ENCODE results near the gene PDE6G. TPM values are rescaled to one million over a fixed set of nuclear protein-coding genes. Genes with fewer than 3 reads are reported as not detected.

The PDE6G gene
- total and polyA plus RNA-seq, 8 donors = 0.85 to 2.6 (median 1.5) TPM; not detected in 4

DNA sequence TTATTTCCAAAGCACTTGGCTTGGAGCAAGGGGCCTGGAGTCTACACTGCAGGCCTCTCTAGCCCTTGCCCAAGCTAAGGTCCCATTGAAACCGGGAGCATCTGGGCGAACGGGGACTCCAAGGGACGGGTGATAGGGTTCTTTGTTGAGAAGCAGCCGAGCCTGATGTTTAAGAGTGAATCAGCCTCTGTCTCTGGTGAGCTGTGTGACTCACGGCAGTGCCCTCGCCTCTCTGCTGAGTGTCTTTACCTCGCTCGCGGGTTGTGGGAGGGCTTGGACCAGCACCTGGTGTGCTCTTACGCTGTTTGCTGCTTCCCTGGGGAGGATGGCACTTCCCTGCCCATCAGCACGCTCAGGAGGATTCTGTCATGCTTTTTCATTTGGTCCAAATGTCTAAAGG, 28.8 kb upstream of the PDE6G start:
- Histone ChIP-seq H3K9me3 (no peaks in the 10 kb centered on the region), H3K36me3 (peaks cover 40 to 67% (median 61%) of the 10 kb centered on the region in 4 donors), H3K27me3 (no peaks in the 10 kb centered on the region), H3K27ac (peak overlapping the region in 4 of 5 donors; percentile 86 to 93 (median 88)), H3K4me1 (peaks cover 27 to 44% (median 37%) of the 10 kb centered on the region in 4 donors), H3K4me3 (peak overlapping the region; percentile 87 to 100 (median 96))
- 49 to 60% (median 59%) methylated on average over 11 to 12 of the region's 12 CpGs for WGBS, 5 donors
- TF ChIP-seq EP300 (IDR thresholded peaks at IDR 0.05) = no peak
- DNase-seq = no peak
- intact Hi-C loops (cut with DNase I; ENCODE audit: low total_unique reads) = no loop called here

DNA sequence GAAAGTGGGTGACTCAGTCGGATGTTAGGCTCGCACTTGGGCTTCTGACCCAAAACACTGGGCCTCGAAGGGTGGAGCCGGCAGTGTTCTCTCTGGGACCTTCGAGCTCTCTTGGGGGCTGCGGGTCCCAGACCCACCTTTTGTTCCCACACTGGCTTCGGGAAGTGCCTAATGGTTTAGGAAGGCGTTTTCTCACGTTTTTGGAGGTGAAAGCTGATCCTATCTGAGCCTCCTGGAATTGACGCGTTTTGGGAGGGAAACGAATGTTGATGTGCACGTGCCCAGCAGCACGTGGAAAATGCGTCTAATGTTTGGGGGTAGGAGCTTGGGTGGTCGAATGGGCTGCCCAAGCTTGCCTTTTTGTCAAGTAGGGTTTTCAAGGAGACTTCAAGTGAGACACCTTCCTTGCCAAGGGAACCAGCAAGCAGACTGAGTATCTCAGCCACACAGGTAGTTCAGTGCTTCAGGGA, 28.1 kb upstream of the PDE6G start:
- Histone ChIP-seq H3K4me1 (peaks cover 27 to 44% (median 37%) of the 10 kb centered on the region in 4 donors), H3K4me3 (peak overlapping the region; percentile 87 to 100 (median 96)), H3K9me3 (no peaks in the 10 kb centered on the region), H3K27ac (peak overlapping the region; percentile 83 to 93 (median 87)), H3K36me3 (peaks cover 34 to 65% (median 57%) of the 10 kb centered on the region in 4 donors), H3K27me3 (no peaks in the 10 kb centered on the region)
- WGBS, 5 donors = 0 to 4% (median 3%) methylated on average over 7 to 16 of the region's 16 CpGs
- intact Hi-C loops (cut with DNase I; ENCODE audit: low total_unique reads) = no loop called here
- DNase-seq = no peak
- no peak for TF ChIP-seq POLR2A (IDR thresholded peaks at IDR 0.05)
- TF ChIP-seq CTCF (IDR thresholded peaks at IDR 0.05) = no peak
- TF ChIP-seq EP300 (IDR thresholded peaks at IDR 0.05) = no peak
- no peak for TF ChIP-seq POLR2AphosphoS5 (IDR thresholded peaks at IDR 0.05)

DNA sequence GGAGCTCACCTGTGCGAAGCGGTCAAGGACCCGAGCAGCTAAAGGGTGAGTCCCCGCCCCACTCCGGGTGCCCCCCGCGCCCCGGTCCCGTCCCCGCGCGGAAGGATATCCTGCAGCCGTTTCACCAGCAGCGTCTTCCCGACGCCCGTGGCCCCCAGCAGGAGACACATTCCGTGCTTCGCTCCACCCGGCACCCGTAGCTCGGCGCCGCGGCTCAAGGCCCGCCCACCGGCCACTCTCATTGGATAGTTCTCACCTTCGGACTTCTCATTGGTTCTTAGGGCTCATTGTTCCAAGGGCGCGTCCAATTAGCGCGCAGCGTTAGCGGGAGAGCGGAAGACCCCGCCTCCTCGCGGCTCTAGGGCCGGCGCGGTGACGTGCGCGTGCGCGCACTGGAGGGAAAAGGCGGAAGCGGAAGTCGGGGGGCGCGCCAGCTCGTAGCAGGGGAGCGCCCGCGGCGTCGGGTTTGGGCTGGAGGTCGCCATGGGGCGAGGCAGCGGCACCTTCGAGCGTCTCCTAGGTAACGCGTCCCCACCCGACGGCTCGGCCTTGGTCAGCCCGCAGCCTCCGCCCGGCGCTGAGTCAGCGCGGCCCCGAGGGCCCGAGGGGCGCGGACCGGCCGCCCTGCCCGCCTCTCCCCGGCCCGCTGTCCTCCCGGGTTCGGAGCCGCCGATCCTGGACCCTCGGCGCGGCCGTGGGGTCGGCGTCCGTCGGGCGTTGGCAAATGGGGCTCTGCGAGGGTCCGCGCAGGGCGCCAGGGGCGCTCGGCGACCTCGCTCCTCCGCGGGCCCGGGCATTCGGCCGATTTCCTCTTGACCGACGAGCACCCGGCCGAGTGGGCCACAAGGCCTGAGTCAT, 27.5 kb upstream of the PDE6G start, which contains the start of the genes ARL16 and HGS:
ARL16 (minus strand) TSS at position 214 of the 858 bp plus-strand sequence; CDS start at position 170, 44 bp downstream.
HGS (plus strand) TSS at position 428 of the 858 bp plus-strand sequence; CDS start at position 484, 56 bp downstream.
- Histone ChIP-seq H3K27me3 (no peaks in the 10 kb centered on the region), H3K4me1 (peaks cover 27 to 44% (median 37%) of the 10 kb centered on the region in 4 donors), H3K27ac (peak within 1 kb of the TSS; percentile 83 to 93 (median 87)), H3K4me3 (peak within 1 kb of the TSS; percentile 87 to 100 (median 96)), H3K9me3 (no peaks in the 10 kb centered on the region), H3K36me3 (peaks cover 27 to 58% (median 50%) of the 10 kb centered on the region in 4 donors)
- WGBS, 5 donors = 1% methylated on average over 19 to 112 of the region's 112 CpGs
- intact Hi-C loops (cut with DNase I; ENCODE audit: low total_unique reads) = no loop called here
- TF ChIP-seq POLR2AphosphoS5 (IDR thresholded peaks at IDR 0.05) (peak; percentile 52 to 93 (median 77)), CTCF (IDR thresholded peaks at IDR 0.05) (no peak), POLR2A (IDR thresholded peaks at IDR 0.05) (peak in 1 of 4 donors; percentile 22)
- peak; percentile 99 to 100 for DNase-seq

GRCh38 chr17:81683208-81683583, 26.9 kb upstream of the PDE6G start:
- H3K36me3 ChIP-seq = peaks cover 21 to 52% (median 44%) of the 10 kb centered on the region in 4 donors
- intact Hi-C loops (cut with DNase I; ENCODE audit: low total_unique reads) = no loop called here
- no peak for DNase-seq
- H3K4me3 ChIP-seq = peak overlapping the region; percentile 87 to 100 (median 96)
- H3K27ac ChIP-seq = peak overlapping the region; percentile 69 to 93 (median 87)
- peaks cover 27 to 44% (median 37%) of the 10 kb centered on the region in 4 donors for H3K4me1 ChIP-seq
- TF ChIP-seq CTCF (IDR thresholded peaks at IDR 0.05) = no peak
- no peak for TF ChIP-seq POLR2A (IDR thresholded peaks at IDR 0.05)
- no peak for TF ChIP-seq EP300 (IDR thresholded peaks at IDR 0.05)
- TF ChIP-seq POLR2AphosphoS5 (IDR thresholded peaks at IDR 0.05) = no peak
- H3K9me3 ChIP-seq = no peaks in the 10 kb centered on the region
- no peaks in the 10 kb centered on the region for H3K27me3 ChIP-seq
- WGBS, 5 donors = 0 to 1% (median 0%) methylated on average over 20 to 37 of the region's 37 CpGs
